Mesenchymal stem cell (in vitro differentiated cells and primary cell): Measurements from ENCODE around the gene MAST2.

Experiments
- DNase-seq: peaks from one replicate; pipeline ENCODE4 v3.0.0-alpha.2; 2013
- H2AFZ ChIP-seq: one replicate; pipeline ENCODE4 v1.6.1; 2013; ENCODE audit warnings: low read depth, mild to moderate bottlenecking, control low read depth, inconsistent platforms, low read length, moderate library complexity
- H2AK5ac ChIP-seq: 2 replicates; pipeline ENCODE4 v1.6.1; 2013; ENCODE audit warnings: low read length, moderate library complexity, mild to moderate bottlenecking, inconsistent platforms; ENCODE audit not compliant: severe bottlenecking
- H2BK120ac ChIP-seq: one replicate; pipeline ENCODE4 v1.6.1; 2013; ENCODE audit warnings: low read depth, mild to moderate bottlenecking, inconsistent platforms, low read length, moderate library complexity
- H2BK12ac ChIP-seq, 2 experiments: one replicate each; pipeline ENCODE4 v1.6.1; 2013; ENCODE audit warnings: inconsistent platforms in 2 of 2, low read length in 2 of 2, mild to moderate bottlenecking in 2 of 2, moderate library complexity in 2 of 2, control low read depth in 1 of 2
- H2BK15ac ChIP-seq: one replicate; pipeline ENCODE4 v1.6.1; 2013; ENCODE audit warnings: mild to moderate bottlenecking, low read depth, inconsistent platforms; ENCODE audit not compliant: poor library complexity, severe bottlenecking
- H2BK5ac ChIP-seq: 2 replicates; pipeline ENCODE4 v1.6.1; 2013; ENCODE audit warnings: low read depth, mild to moderate bottlenecking, low read length, control low read depth, inconsistent platforms; ENCODE audit not compliant: poor library complexity, severe bottlenecking
- H3K14ac ChIP-seq, 2 experiments: one replicate each; pipeline ENCODE4 v1.6.1; 2013; ENCODE audit warnings: inconsistent platforms in 2 of 2, low read length in 2 of 2, control low read depth in 1 of 2, mild to moderate bottlenecking in 1 of 2, moderate library complexity in 1 of 2
- H3K18ac ChIP-seq, 2 experiments: one replicate each; pipeline ENCODE4 v1.6.1; 2013; ENCODE audit warnings: inconsistent platforms in 2 of 2, low read length in 2 of 2, control low read depth in 1 of 2, low read depth in 1 of 2, mild to moderate bottlenecking in 1 of 2
- H3K23ac ChIP-seq, 2 experiments: one replicate each; pipeline ENCODE4 v1.6.1; 2013; ENCODE audit warnings: inconsistent platforms in 2 of 2, low read length in 2 of 2, mild to moderate bottlenecking in 2 of 2, moderate library complexity in 2 of 2, control low read depth in 1 of 2
- H3K27ac ChIP-seq: 2 replicates; pipeline ENCODE4 v1.5.1; 2013; ENCODE audit warnings: mild to moderate bottlenecking, moderate library complexity, low read length, control low read depth, inconsistent platforms; ENCODE audit not compliant: poor library complexity, severe bottlenecking
- H3K27me3 ChIP-seq, 2 experiments: 2 replicates each; pipeline versions ENCODE4 v1.6.1 to v1.7.0; 2013; ENCODE audit warnings: low read length in 2 of 2, mild to moderate bottlenecking in 2 of 2, moderate library complexity in 2 of 2, control low read depth in 1 of 2, inconsistent platforms in 1 of 2; ENCODE audit not compliant: control insufficient read depth in 1 of 2, insufficient read depth in 1 of 2
- H3K36me3 ChIP-seq, 2 experiments: 2 replicates each; pipeline versions ENCODE4 v1.6.1 to v1.7.0; 2013; ENCODE audit warnings: low read length in 2 of 2, control low read depth in 1 of 2, inconsistent platforms in 1 of 2, low read depth in 1 of 2, mild to moderate bottlenecking in 1 of 2; ENCODE audit not compliant: insufficient read depth in 2 of 2, control insufficient read depth in 1 of 2
- H3K4ac ChIP-seq, 2 experiments: one replicate each; pipeline ENCODE4 v1.6.1; 2013; ENCODE audit warnings: inconsistent platforms in 2 of 2, low read length in 2 of 2, mild to moderate bottlenecking in 2 of 2, moderate library complexity in 2 of 2, control low read depth in 1 of 2, low read depth in 1 of 2
- H3K4me1 ChIP-seq: 2 replicates; pipeline ENCODE4 v1.6.1; 2013; ENCODE audit warnings: low read depth, low read length, control low read depth; ENCODE audit not compliant: control insufficient read depth, insufficient read depth
- H3K4me2 ChIP-seq: 2 replicates; pipeline ENCODE4 v1.6.1; 2013; ENCODE audit warnings: low read length, mild to moderate bottlenecking, inconsistent platforms; ENCODE audit not compliant: poor library complexity, severe bottlenecking
- H3K4me3 ChIP-seq, 2 experiments: 2 replicates each; pipeline versions ENCODE4 v1.5.1 to v1.7.0; 2013; ENCODE audit warnings: low read length in 2 of 2, mild to moderate bottlenecking in 2 of 2, control low read depth in 1 of 2, low read depth in 1 of 2; ENCODE audit not compliant: insufficient read depth in 1 of 2
- H3K79me1 ChIP-seq: replicated peaks from 2 replicates; pipeline ENCODE4 v1.6.1; 2013; ENCODE audit warnings: mild to moderate bottlenecking, control low read depth, low read length, inconsistent platforms; ENCODE audit not compliant: poor library complexity, severe bottlenecking
- H3K9ac ChIP-seq: 2 replicates; pipeline ENCODE4 v1.7.0; 2013; ENCODE audit warnings: mild to moderate bottlenecking, low read length, moderate library complexity
- H3K9me3 ChIP-seq: 2 replicates; pipeline ENCODE4 v1.7.0; 2013; ENCODE audit warnings: mild to moderate bottlenecking, low read length; ENCODE audit not compliant: control insufficient read depth
- H4K8ac ChIP-seq: one replicate; pipeline ENCODE4 v1.6.1; 2013; ENCODE audit warnings: inconsistent platforms, mild to moderate bottlenecking, low read length, moderate library complexity
- H4K91ac ChIP-seq: one replicate; pipeline ENCODE4 v1.6.1; 2013; ENCODE audit warnings: mild to moderate bottlenecking, low read length, inconsistent platforms
- WGBS: methylation state at CpG from one replicate; pipeline ENCODE4 v1.1.7; 2013; ENCODE audit warnings: mixed read lengths; 5-methylcytosine and 5-hydroxymethylcytosine counted together

The MAST2 gene

GRCh38 chr1:46061146-46061545, 257.7 kb downstream of the MAST2 start:
- Histone ChIP-seq H3K4me2 (no peak overlapping the region), H3K18ac (no peak overlapping the region), H3K9ac (no peak overlapping the region), H2AK5ac (no peak overlapping the region), H3K4me1 (no peaks in the 10 kb centered on the region), H4K8ac (no peak overlapping the region), H3K4me3 (no peak overlapping the region), H2AFZ (no peak overlapping the region), H3K27ac (no peak overlapping the region), H3K23ac (no peak overlapping the region), H2BK120ac (no peak overlapping the region), H4K91ac (no peak overlapping the region), H3K79me1 (peaks cover 14% of the 10 kb centered on the region), H3K36me3 (peaks cover 10 to 17% of the 10 kb centered on the region in 2 experiments), H3K9me3 (no peaks in the 10 kb centered on the region), H3K4ac (no peak overlapping the region), H2BK12ac (no peak overlapping the region), H2BK5ac (no peak overlapping the region), H2BK15ac (no peak overlapping the region), H3K27me3 (no peaks in the 10 kb centered on the region), H3K14ac (no peak overlapping the region)
- WGBS: 67% methylated on average over 3 of the region's 3 CpGs
- DNase-seq: no peak

GRCh38 chr1:46062651-46063319, 259.4 kb downstream of the MAST2 start:
- Histone ChIP-seq H3K4me1 (peaks cover 2% of the 10 kb centered on the region), H3K27me3 (no peaks in the 10 kb centered on the region), H3K4me2 (no peak overlapping the region), H3K18ac (no peak overlapping the region), H3K36me3 (peaks cover 13 to 17% of the 10 kb centered on the region in 2 experiments), H3K4me3 (peak overlapping the region in 1 of 2 experiments; percentile 27), H2AFZ (no peak overlapping the region), H3K27ac (peak overlapping the region; percentile 35), H3K9me3 (no peaks in the 10 kb centered on the region), H2AK5ac (no peak overlapping the region), H3K14ac (no peak overlapping the region), H2BK120ac (no peak overlapping the region), H2BK15ac (no peak overlapping the region), H4K91ac (no peak overlapping the region), H4K8ac (peak overlapping the region; percentile 28), H2BK5ac (no peak overlapping the region), H3K23ac (no peak overlapping the region), H2BK12ac (no peak overlapping the region), H3K4ac (no peak overlapping the region), H3K79me1 (peaks cover 10% of the 10 kb centered on the region), H3K9ac (peak overlapping the region; percentile 12)
- peak; percentile 53 for DNase-seq
- WGBS: no CpG with 5 or more reads among the region's 4 CpGs

- Histone ChIP-seq H2BK15ac (no peak overlapping the region), H3K79me1 (peaks cover 12% of the 10 kb centered on the region), H3K18ac (no peak overlapping the region), H3K9me3 (no peaks in the 10 kb centered on the region), H3K27me3 (no peaks in the 10 kb centered on the region), H3K4me1 (peaks cover 2% of the 10 kb centered on the region), H2AK5ac (no peak overlapping the region), H2BK12ac (no peak overlapping the region), H4K91ac (no peak overlapping the region), H3K36me3 (peaks cover 7 to 19% of the 10 kb centered on the region in 2 experiments), H2BK5ac (no peak overlapping the region), H3K23ac (no peak overlapping the region), H3K14ac (no peak overlapping the region), H3K9ac (no peak overlapping the region), H3K27ac (no peak overlapping the region), H2BK120ac (no peak overlapping the region), H3K4me2 (no peak overlapping the region), H3K4ac (no peak overlapping the region), H2AFZ (no peak overlapping the region), H4K8ac (no peak overlapping the region), H3K4me3 (no peak overlapping the region)
- WGBS: no CpG with 5 or more reads among the region's 1 CpG
- no peak for DNase-seq
Measured at GRCh38 chr1:46064708-46065107, 261.3 kb downstream of the MAST2 start.

GRCh38 chr1:46065405-46065804, 262.0 kb downstream of the MAST2 start:
- no peak overlapping the region for H2BK5ac ChIP-seq
- DNase-seq: no peak
- H2BK15ac ChIP-seq: no peak overlapping the region
- H3K36me3 ChIP-seq: peaks cover 6 to 19% of the 10 kb centered on the region in 2 experiments
- H3K9ac ChIP-seq: no peak overlapping the region
- H3K27me3 ChIP-seq: no peaks in the 10 kb centered on the region
- H3K18ac ChIP-seq: no peak overlapping the region
- H3K14ac ChIP-seq: no peak overlapping the region
- H2AK5ac ChIP-seq: no peak overlapping the region
- peaks cover 2% of the 10 kb centered on the region for H3K4me1 ChIP-seq
- no peaks in the 10 kb centered on the region for H3K9me3 ChIP-seq
- no peak overlapping the region for H2BK12ac ChIP-seq
- no peak overlapping the region for H3K27ac ChIP-seq
- no peak overlapping the region for H3K4ac ChIP-seq
- no peak overlapping the region for H2BK120ac ChIP-seq
- no peak overlapping the region for H2AFZ ChIP-seq
- no peak overlapping the region for H3K23ac ChIP-seq
- peaks cover 12% of the 10 kb centered on the region for H3K79me1 ChIP-seq
- no peak overlapping the region for H4K91ac ChIP-seq
- H3K4me2 ChIP-seq: no peak overlapping the region
- no peak overlapping the region for H3K4me3 ChIP-seq
- H4K8ac ChIP-seq: no peak overlapping the region
